PC-3 (cell line): Measurements from ENCODE around the gene CEP85. TPM values are rescaled to one million over a fixed set of nuclear protein-coding genes. Genes with fewer than 3 reads are reported as not detected.

Source experiments
- ATAC-seq: fragments of 200-7000 bp; cut with Tn5 transposase; 2 replicates; pipeline ENCODE4 v1.9.1; 2020; ENCODE audit warnings: mild to moderate bottlenecking, moderate library complexity
- BruUV-seq: library from RNA; stranded (reverse); fragments of 400-500 nt; replicated peaks from 2 replicates; lab custom pipeline; 2021; lab: Mats Ljungman, UMichigan
- CTCF ChIA-PET: fragments of 300-600 bp; sonication (Branson Sonifier 250); formaldehyde crosslinking; loops from one replicate; lab custom pipeline; 2022; ENCODE audit warnings: antibody characterized with exemption; lab: Charles Lee
- POLR2A ChIA-PET: fragments of 300-600 bp; sonication (Branson Sonifier 250); formaldehyde crosslinking; loops from one replicate; lab custom pipeline; 2022; ENCODE audit warnings: antibody characterized with exemption; ENCODE audit not compliant: unreplicated experiment; lab: Charles Lee
- DNase-seq: peaks from one replicate; pipeline ENCODE4 v3.0.0-alpha.2; 2015
- H2AFZ ChIP-seq: fragments of 300-600 bp; sonication (generic); 2 replicates; pipeline ENCODE4 v1.6.0; 2016; ENCODE audit warnings: antibody characterized with exemption, low read length
- H3F3A ChIP-seq: fragments of 300-600 bp; sonication (generic); one replicate; pipeline ENCODE4 v1.6.0; 2017; ENCODE audit warnings: antibody characterized with exemption, low read length, control low read depth, mild to moderate bottlenecking; ENCODE audit not compliant: unreplicated experiment
- H3K27ac ChIP-seq: fragments of 300-600 bp; sonication (generic); 2 replicates; pipeline ENCODE4 v1.5.1; 2016; ENCODE audit warnings: mild to moderate bottlenecking, low read length
- H3K27me3 ChIP-seq: fragments of 300-600 bp; sonication (generic); 2 replicates; pipeline ENCODE4 v1.6.1; 2016; ENCODE audit warnings: low read length, mixed read lengths
- H3K36me3 ChIP-seq: fragments of 300-600 bp; sonication (generic); 2 replicates; pipeline ENCODE4 v1.6.1; 2016; ENCODE audit warnings: low read depth, mixed run types, low read length, mixed read lengths
- H3K4me1 ChIP-seq: fragments of 300-600 bp; sonication (generic); 2 replicates; pipeline ENCODE4 v1.5.1; 2016; ENCODE audit warnings: low read length; ENCODE audit not compliant: insufficient read depth
- H3K4me2 ChIP-seq: fragments of 300-600 bp; sonication (generic); 2 replicates; pipeline ENCODE4 v1.6.0; 2016; ENCODE audit warnings: low read length
- H3K4me3 ChIP-seq: fragments of 300-600 bp; sonication (generic); 2 replicates; pipeline ENCODE4 v1.5.1; 2016; ENCODE audit warnings: mild to moderate bottlenecking, low read length, mixed read lengths
- H3K79me2 ChIP-seq: fragments of 300-600 bp; sonication (generic); 2 replicates; pipeline ENCODE4 v1.6.1; 2017; ENCODE audit warnings: low read length, mixed read lengths
- H3K9ac ChIP-seq: fragments of 300-600 bp; sonication (generic); 2 replicates; pipeline ENCODE4 v1.6.0; 2016; ENCODE audit warnings: mild to moderate bottlenecking, low read length
- H3K9me2 ChIP-seq: fragments of 300-600 bp; sonication (generic); replicated peaks from 2 replicates; pipeline ENCODE4 v1.6.1; 2016; ENCODE audit warnings: mixed run types, low read length, mixed read lengths
- H3K9me3 ChIP-seq: fragments of 300-600 bp; sonication (generic); 2 replicates; pipeline ENCODE4 v1.6.1; 2016; ENCODE audit warnings: low read length, mixed read lengths
- H4K20me1 ChIP-seq: fragments of 300-600 bp; sonication (generic); 2 replicates; pipeline ENCODE4 v1.6.1; 2016; ENCODE audit warnings: low read length, mixed read lengths
- EZH2 ChIP-seq: fragments of 300-600 bp; sonication (generic); IDR thresholded peaks from one replicate; pipeline ENCODE4 v1.6.1; 2017; ENCODE audit warnings: antibody characterized with exemption, mild to moderate bottlenecking, low read length; ENCODE audit not compliant: unreplicated experiment
- EZH2phosphoT487 ChIP-seq: fragments of 300-600 bp; sonication (generic); IDR thresholded peaks from 2 replicates; pipeline ENCODE4 v1.6.1; 2018; ENCODE audit warnings: mild to moderate bottlenecking, antibody characterized with exemption, low read length, borderline replicate concordance
- intact Hi-C: fragments of 100-400 bp; cut with micrococcal nuclease; formaldehyde crosslinking; loops from 2 replicates; pipeline ENCODE4 v1.9.0; 2023
- total RNA-seq: library from RNA; depleted of rRNA; stranded (reverse); fragments of >200 nt; gene quantifications from 2 replicates; pipeline ENCODE4 v1.2.3, GENCODE V29; 2014; rRNA removed
- TF ChIP-seq, protein P1 (sequence below): fragments of 300-600 bp; sonication (generic); conservative IDR thresholded peaks from 2 replicates; pipeline ENCODE4 v1.5.1; 2017; ENCODE audit warnings: antibody characterized with exemption, low read depth, mild to moderate bottlenecking, low read length

CEP85 gene
- total RNA-seq, 1 experiment from 2014 or later: 30.6 TPM

DNA sequence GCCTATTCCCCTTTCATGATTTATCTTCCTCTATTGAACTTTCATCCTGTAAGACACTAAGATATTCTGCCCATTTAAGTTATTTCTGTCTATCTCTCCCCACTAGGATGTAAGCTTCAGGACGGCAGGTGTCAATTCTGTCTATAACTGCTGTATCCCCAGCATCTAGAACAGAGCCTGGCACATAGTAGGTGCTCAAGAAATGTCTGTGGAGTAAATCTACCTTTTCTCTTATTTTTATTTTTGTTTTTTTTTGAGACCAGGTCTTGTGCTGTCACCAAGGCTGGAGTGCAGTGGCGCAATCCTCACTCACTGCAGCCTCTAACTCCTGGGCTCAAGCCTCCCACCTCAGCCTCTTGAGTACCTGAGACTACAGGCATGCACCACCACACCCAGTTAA, 89.4 kb downstream of the CEP85 start:
- Histone ChIP-seq H3K4me3 (no peak overlapping the region), H3K9me2 (no peaks in the 10 kb centered on the region), H3K9me3 (no peaks in the 10 kb centered on the region), H3K79me2 (no peaks in the 10 kb centered on the region), H4K20me1 (no peaks in the 10 kb centered on the region), H3K36me3 (no peaks in the 10 kb centered on the region), H3K4me1 (no peaks in the 10 kb centered on the region), H3K4me2 (no peak overlapping the region), H2AFZ (no peak overlapping the region), H3K27ac (no peak overlapping the region), H3K27me3 (no peaks in the 10 kb centered on the region), H3F3A (no peaks in the 10 kb centered on the region), H3K9ac (no peak overlapping the region)
- ATAC-seq (no peak), DNase-seq (no peak)
- CTCF ChIA-PET: interaction anchor here (0.6 kb wide), 1 partner anchor 89 kb away, joined by 3 read pairs; the partner anchor contains the start of gene CEP85
- no TSS peak for BruUV-seq
- TF ChIP-seq, protein P1, sequence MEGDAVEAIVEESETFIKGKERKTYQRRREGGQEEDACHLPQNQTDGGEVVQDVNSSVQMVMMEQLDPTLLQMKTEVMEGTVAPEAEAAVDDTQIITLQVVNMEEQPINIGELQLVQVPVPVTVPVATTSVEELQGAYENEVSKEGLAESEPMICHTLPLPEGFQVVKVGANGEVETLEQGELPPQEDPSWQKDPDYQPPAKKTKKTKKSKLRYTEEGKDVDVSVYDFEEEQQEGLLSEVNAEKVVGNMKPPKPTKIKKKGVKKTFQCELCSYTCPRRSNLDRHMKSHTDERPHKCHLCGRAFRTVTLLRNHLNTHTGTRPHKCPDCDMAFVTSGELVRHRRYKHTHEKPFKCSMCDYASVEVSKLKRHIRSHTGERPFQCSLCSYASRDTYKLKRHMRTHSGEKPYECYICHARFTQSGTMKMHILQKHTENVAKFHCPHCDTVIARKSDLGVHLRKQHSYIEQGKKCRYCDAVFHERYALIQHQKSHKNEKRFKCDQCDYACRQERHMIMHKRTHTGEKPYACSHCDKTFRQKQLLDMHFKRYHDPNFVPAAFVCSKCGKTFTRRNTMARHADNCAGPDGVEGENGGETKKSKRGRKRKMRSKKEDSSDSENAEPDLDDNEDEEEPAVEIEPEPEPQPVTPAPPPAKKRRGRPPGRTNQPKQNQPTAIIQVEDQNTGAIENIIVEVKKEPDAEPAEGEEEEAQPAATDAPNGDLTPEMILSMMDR: no peak
- POLR2A ChIA-PET: no interaction called here
- intact Hi-C loops: loop anchor here (5.0 kb wide), 1 partner anchor 91 kb away; the partner anchor contains the start of gene CEP85

- no peaks in the 10 kb centered on the region for H3K9me2 ChIP-seq
- CTCF ChIA-PET: no interaction called here
- H3K4me1 ChIP-seq: no peaks in the 10 kb centered on the region
- H3K4me2 ChIP-seq: no peak overlapping the region
- TF ChIP-seq EZH2 (no peak), EZH2phosphoT487 (no peak)
- TF ChIP-seq, protein P1: no peak
- intact Hi-C loops: loop anchor here (5.0 kb wide), 1 partner anchor 92 kb away; the partner anchor contains the start of gene CEP85
- no peak for ATAC-seq
- no peak overlapping the region for H3K4me3 ChIP-seq
- no peak overlapping the region for H3K27ac ChIP-seq
- no TSS peak for BruUV-seq
- no peaks in the 10 kb centered on the region for H3K36me3 ChIP-seq
- no peaks in the 10 kb centered on the region for H3K79me2 ChIP-seq
- no peaks in the 10 kb centered on the region for H3F3A ChIP-seq
- no peaks in the 10 kb centered on the region for H3K27me3 ChIP-seq
- no peaks in the 10 kb centered on the region for H3K9me3 ChIP-seq
- H2AFZ ChIP-seq: no peak overlapping the region
- no peaks in the 10 kb centered on the region for H4K20me1 ChIP-seq
- no peak for DNase-seq
- H3K9ac ChIP-seq: no peak overlapping the region
- POLR2A ChIA-PET: no interaction called here
Measured at GRCh38 chr1:26324550-26324949, 90.5 kb downstream of the CEP85 start.

GRCh38 chr1:26327956-26328362, 94.0 kb downstream of the CEP85 start:
- ChIA-PET POLR2A (interaction anchor here (0.6 kb wide), 1 partner anchor 226 kb away, joined by 3 read pairs; no protein-coding TSS in a partner anchor), CTCF (no interaction called here)

More at GRCh38 chr1:26327956-26328362, 94.0 kb downstream of the CEP85 start:
- Histone ChIP-seq H3K4me1 (no peaks in the 10 kb centered on the region), H3K27me3 (no peaks in the 10 kb centered on the region), H3K27ac (no peak overlapping the region), H3F3A (no peaks in the 10 kb centered on the region), H2AFZ (no peak overlapping the region), H3K36me3 (peaks cover 3% of the 10 kb centered on the region; the same call in 1 of the 2 replicates), H3K4me2 (no peak overlapping the region), H3K9ac (no peak overlapping the region), H3K79me2 (no peaks in the 10 kb centered on the region), H3K4me3 (no peak overlapping the region), H3K9me3 (no peaks in the 10 kb centered on the region), H3K9me2 (no peaks in the 10 kb centered on the region), H4K20me1 (no peaks in the 10 kb centered on the region)
- no TSS peak for BruUV-seq
- ATAC-seq (no peak), DNase-seq (no peak)
- intact Hi-C loops: no loop called here
- no peak for TF ChIP-seq EZH2
- TF ChIP-seq, protein P1: no peak
- no peak for TF ChIP-seq EZH2phosphoT487

Other genes with a start within 250 kb of the CEP85 start
- 7.4 and 9.0 TPM in 2 replicates for gene PAFAH2, start 236.1 kb upstream of the CEP85 start, total RNA-seq
- gene EXTL1, start 212.4 kb upstream of the CEP85 start, total RNA-seq: 0.26 TPM in 1 of 2 replicates, not detected in the other
- 0.07 TPM in 1 of 2 replicates, not detected in the other for gene SLC30A2, start 188.1 kb upstream of the CEP85 start, total RNA-seq
- gene TRIM63, start 166.6 kb upstream of the CEP85 start, total RNA-seq: not detected in 2 replicates
- 4.1 and 5.2 TPM in 2 replicates for gene PDIK1L, start 122.4 kb upstream of the CEP85 start, total RNA-seq
- not detected in 2 replicates for gene FAM110D, start 75.1 kb upstream of the CEP85 start, total RNA-seq
- gene C1orf232, start 65.2 kb upstream of the CEP85 start, total RNA-seq: not detected in 2 replicates
- gene ZNF593, start 64.3 kb upstream of the CEP85 start, total RNA-seq: 155 and 165 TPM in 2 replicates
- not detected in 2 replicates for gene ZNF593OS, start 62.4 kb upstream of the CEP85 start, total RNA-seq
- 32.1 and 34.5 TPM in 2 replicates for gene CNKSR1, start 56.7 kb upstream of the CEP85 start, total RNA-seq
- not detected in 2 replicates for gene CATSPER4, start 43.6 kb upstream of the CEP85 start, total RNA-seq
- gene SH3BGRL3, start 45.9 kb downstream of the CEP85 start, total RNA-seq: 181 and 193 TPM in 2 replicates
- gene UBXN11, start 72.4 kb downstream of the CEP85 start, total RNA-seq: 19.4 and 24.6 TPM in 2 replicates
- gene CD52, start 83.8 kb downstream of the CEP85 start, total RNA-seq: not detected in 2 replicates
- 15.3 and 16.1 TPM in 2 replicates for gene CRYBG2, start 119.9 kb downstream of the CEP85 start, total RNA-seq
- not detected in 2 replicates for gene ZNF683, start 138.6 kb downstream of the CEP85 start, total RNA-seq
- not detected in 2 replicates for gene LIN28A, start 176.6 kb downstream of the CEP85 start, total RNA-seq
- 49.6 and 52.8 TPM in 2 replicates for gene DHDDS, start 198.1 kb downstream of the CEP85 start, total RNA-seq
- gene HMGN2, start 238.2 kb downstream of the CEP85 start, total RNA-seq: 822 and 888 TPM in 2 replicates